IPS-20b (cell line): ENCODE results near the gene SLC6A20.
A peak's percentile ranks its signal among the peaks of the same experiment; 100 is the strongest.
"Not testable (repeated sequence)": the region's sequence is repeated elsewhere in the genome, so short reads cannot be mapped to it uniquely, and the experiment has no call there.

Experiments used
- H3K27ac ChIP-seq: one replicate; pipeline ENCODE4 v1.5.1; 2013; ENCODE audit warnings: low read length
- H3K27me3 ChIP-seq: 2 replicates; pipeline ENCODE4 v1.6.1; 2013; ENCODE audit warnings: mild to moderate bottlenecking, low read length, inconsistent platforms; ENCODE audit not compliant: insufficient read depth
- H3K36me3 ChIP-seq: 2 replicates; pipeline ENCODE4 v1.6.1; 2013; ENCODE audit warnings: low read depth, mild to moderate bottlenecking, inconsistent platforms, low read length, moderate library complexity; ENCODE audit not compliant: insufficient read depth
- H3K4me1 ChIP-seq: 2 replicates; pipeline ENCODE4 v1.6.1; 2013; ENCODE audit warnings: mild to moderate bottlenecking, control low read depth, inconsistent platforms, low read length, moderate library complexity; ENCODE audit not compliant: insufficient read depth
- H3K4me3 ChIP-seq: 2 replicates; pipeline ENCODE4 v1.5.1; 2013; ENCODE audit warnings: mild to moderate bottlenecking, low read length, inconsistent platforms
- H3K9ac ChIP-seq: 2 replicates; pipeline ENCODE4 v1.6.1; 2013; ENCODE audit warnings: low read depth, mild to moderate bottlenecking, inconsistent platforms, low read length, moderate library complexity
- H3K9me3 ChIP-seq: 2 replicates; pipeline ENCODE4 v1.6.1; 2013; ENCODE audit warnings: mild to moderate bottlenecking, low read depth, low read length, inconsistent platforms; ENCODE audit not compliant: insufficient read depth

SLC6A20 gene

GRCh38 chr3:45749880-45750279 lies 46.5 kb downstream of the SLC6A20 start:
- H3K9me3 ChIP-seq, result no peaks in the 10 kb centered on the region
- no peaks in the 10 kb centered on the region for H3K27me3 ChIP-seq
- no peak overlapping the region for H3K27ac ChIP-seq
- H3K9ac ChIP-seq, result no peak overlapping the region
- H3K36me3 ChIP-seq, result peaks cover 27% of the 10 kb centered on the region
- no peaks in the 10 kb centered on the region for H3K4me1 ChIP-seq
- H3K4me3 ChIP-seq, result no peak overlapping the region

DNA sequence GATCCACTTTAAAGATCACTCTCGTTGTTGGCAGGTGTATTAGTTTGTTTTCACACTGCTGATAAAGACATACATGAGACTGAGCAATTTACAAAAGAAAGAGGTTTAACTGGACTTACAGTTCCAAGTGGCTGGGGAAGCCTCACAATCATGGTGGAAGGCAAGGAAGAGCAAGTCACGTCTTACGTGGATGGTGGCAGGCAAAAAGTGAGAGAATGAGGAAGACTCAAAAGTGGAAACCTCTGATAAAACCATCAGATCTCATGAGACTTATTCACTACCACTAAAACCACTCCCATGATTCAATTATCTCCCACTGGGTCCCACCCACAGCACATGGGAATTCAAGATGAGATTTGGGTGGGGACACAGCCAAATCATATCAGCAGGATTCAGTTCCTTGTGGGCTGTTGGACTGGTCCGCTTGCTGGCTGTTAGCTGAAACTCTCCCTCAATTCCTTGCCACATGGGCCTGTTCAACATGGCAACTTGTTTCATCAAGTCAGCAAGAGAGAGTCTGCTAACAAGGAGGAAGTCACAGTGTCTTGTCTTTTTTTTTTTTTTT lies 47.2 kb downstream of the SLC6A20 start:
- not testable (repeated sequence) for H3K9ac ChIP-seq, H3K9me3 ChIP-seq, H3K4me3 ChIP-seq, H3K27ac ChIP-seq, H3K27me3 ChIP-seq, H3K4me1 ChIP-seq
- peaks cover 35% of the 10 kb centered on the region for H3K36me3 ChIP-seq

- no peaks in the 10 kb centered on the region for H3K4me1 ChIP-seq
- H3K27ac ChIP-seq, result no peak overlapping the region
- H3K4me3 ChIP-seq, result no peak overlapping the region
- H3K36me3 ChIP-seq, result peaks cover 45% of the 10 kb centered on the region
- no peaks in the 10 kb centered on the region for H3K27me3 ChIP-seq
- H3K9me3 ChIP-seq, result no peaks in the 10 kb centered on the region
- H3K9ac ChIP-seq, result no peak overlapping the region
Observed at GRCh38 chr3:45748068-45748467, 48.3 kb downstream of the SLC6A20 start.

GRCh38 chr3:45746777-45747622 lies 49.3 kb downstream of the SLC6A20 start:
- Histone ChIP-seq H3K36me3 (peaks cover 54% of the 10 kb centered on the region), H3K27me3 (no peaks in the 10 kb centered on the region), H3K9ac (no peak overlapping the region), H3K9me3 (no peaks in the 10 kb centered on the region), H3K27ac (no peak overlapping the region), H3K4me1 (peaks cover 3% of the 10 kb centered on the region; the same call in 1 of the 2 replicates), H3K4me3 (no peak overlapping the region)

DNA sequence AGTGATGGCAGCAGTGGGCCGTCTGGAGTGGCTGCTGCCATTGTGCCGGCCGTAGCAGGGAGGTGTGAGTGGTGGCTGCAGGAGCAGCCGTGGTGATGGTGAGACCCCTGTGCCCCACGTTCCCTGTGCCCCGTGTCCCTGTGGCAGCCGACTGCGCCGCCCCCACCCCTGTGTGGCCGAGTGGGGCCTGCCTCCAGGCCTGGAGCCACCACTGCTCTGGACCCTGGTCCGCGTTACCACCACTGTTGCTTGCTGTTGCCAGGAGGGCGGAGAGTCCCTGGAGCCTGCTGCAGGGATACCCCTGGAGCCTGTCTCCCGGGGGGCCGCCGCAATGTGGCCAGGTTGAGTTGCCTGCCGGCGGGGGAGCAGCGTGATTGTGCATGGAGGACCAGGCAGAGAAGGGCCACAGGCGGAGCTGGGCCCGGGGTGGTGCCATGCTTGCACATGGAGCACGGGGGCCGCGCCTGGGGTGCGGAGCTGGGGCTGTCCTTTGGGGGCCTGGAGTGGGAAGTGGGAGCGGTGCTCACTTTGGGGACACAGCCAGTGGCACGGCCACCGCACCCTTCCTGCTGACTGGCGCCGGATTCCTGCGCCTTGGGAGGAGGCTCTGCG lies 50.1 kb downstream of the SLC6A20 start:
- H3K9me3 ChIP-seq, result no peaks in the 10 kb centered on the region
- H3K9ac ChIP-seq, result no peak overlapping the region
- peaks cover 10% of the 10 kb centered on the region for H3K4me1 ChIP-seq
- H3K36me3 ChIP-seq, result peaks cover 60% of the 10 kb centered on the region
- no peak overlapping the region for H3K4me3 ChIP-seq
- H3K27me3 ChIP-seq, result no peaks in the 10 kb centered on the region
- H3K27ac ChIP-seq, result no peak overlapping the region

DNA sequence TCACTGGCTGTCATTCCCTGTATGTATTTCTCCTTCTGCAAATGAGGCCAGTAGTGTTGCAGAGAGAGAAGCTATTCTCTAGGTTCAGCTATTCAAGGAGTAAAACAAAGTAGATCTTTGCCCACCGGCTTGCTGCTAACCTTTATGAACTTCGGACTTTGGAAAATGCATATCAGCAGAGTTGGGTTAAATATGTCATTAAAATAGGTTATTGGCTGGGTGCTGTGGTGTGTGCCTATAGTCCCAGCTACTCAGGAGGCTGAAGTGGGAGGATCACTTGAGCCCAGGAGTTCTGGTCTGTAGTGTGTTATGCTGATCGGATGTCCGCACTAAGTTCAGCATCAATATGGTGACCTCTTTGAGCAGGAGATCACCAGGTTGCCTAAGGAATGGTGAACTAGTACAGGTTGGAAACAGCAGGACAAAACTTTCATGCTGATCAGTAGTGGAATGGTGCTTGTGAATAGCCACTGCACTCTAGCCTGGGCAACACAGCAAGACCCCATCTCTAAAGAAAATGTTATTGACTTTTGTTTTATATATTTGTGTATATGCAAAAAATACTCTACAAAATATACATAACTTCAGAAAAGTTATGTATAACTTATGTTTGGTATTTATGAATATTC lies 53.8 kb downstream of the SLC6A20 start:
- H3K36me3 ChIP-seq, result peaks cover 90% of the 10 kb centered on the region
- no peaks in the 10 kb centered on the region for H3K9me3 ChIP-seq
- peaks cover 36% of the 10 kb centered on the region for H3K4me1 ChIP-seq
- H3K27ac ChIP-seq, result no peak overlapping the region
- H3K27me3 ChIP-seq, result no peaks in the 10 kb centered on the region
- H3K9ac ChIP-seq, result no peak overlapping the region
- no peak overlapping the region for H3K4me3 ChIP-seq

- H3K4me1 ChIP-seq, result peaks cover 41% of the 10 kb centered on the region
- no peaks in the 10 kb centered on the region for H3K9me3 ChIP-seq
- no peak overlapping the region for H3K4me3 ChIP-seq
- peaks cover 90% of the 10 kb centered on the region for H3K36me3 ChIP-seq
- no peaks in the 10 kb centered on the region for H3K27me3 ChIP-seq
- no peak overlapping the region for H3K27ac ChIP-seq
- no peak overlapping the region for H3K9ac ChIP-seq
Observed at GRCh38 chr3:45741742-45742460, 54.4 kb downstream of the SLC6A20 start.

DNA sequence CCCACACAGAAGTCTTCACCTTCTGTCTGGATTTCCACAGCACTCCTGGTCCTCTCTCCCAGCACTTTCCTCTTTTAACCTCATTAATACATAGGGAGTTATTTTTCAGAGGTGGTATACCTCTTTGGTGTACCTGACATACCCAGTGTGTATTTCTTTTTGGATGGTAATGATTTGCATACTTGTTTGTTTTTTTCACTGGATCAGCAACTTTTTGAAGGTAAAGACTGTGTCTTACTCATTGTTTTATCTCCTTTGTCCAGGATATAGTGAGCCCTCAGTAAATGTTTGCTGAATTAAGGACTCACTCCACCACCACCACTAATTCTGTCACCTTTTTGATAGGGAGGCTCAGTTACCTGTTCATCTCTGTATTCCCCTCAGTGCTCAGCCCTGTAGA lies 55.1 kb downstream of the SLC6A20 start:
- H3K27ac ChIP-seq, result peak overlapping the region; percentile 25
- H3K36me3 ChIP-seq, result peaks cover 95% of the 10 kb centered on the region
- peak overlapping the region; percentile 2; the same call in 1 of the 2 replicates for H3K9ac ChIP-seq
- H3K27me3 ChIP-seq, result no peaks in the 10 kb centered on the region
- H3K4me1 ChIP-seq, result peaks cover 42% of the 10 kb centered on the region
- H3K4me3 ChIP-seq, result no peak overlapping the region
- no peaks in the 10 kb centered on the region for H3K9me3 ChIP-seq

- peaks cover 42% of the 10 kb centered on the region for H3K4me1 ChIP-seq
- H3K36me3 ChIP-seq, result peaks cover 96% of the 10 kb centered on the region
- H3K27ac ChIP-seq, result peak overlapping the region; percentile 21
- no peaks in the 10 kb centered on the region for H3K27me3 ChIP-seq
- peak overlapping the region; percentile 17; the same call in 1 of the 2 replicates for H3K4me3 ChIP-seq
- H3K9me3 ChIP-seq, result no peaks in the 10 kb centered on the region
- 0 out of 2 replicates have a peak overlapping the region, but pooled peaks have one; percentile 2 for H3K9ac ChIP-seq
Observed at GRCh38 chr3:45739991-45740390, 56.3 kb downstream of the SLC6A20 start.

DNA sequence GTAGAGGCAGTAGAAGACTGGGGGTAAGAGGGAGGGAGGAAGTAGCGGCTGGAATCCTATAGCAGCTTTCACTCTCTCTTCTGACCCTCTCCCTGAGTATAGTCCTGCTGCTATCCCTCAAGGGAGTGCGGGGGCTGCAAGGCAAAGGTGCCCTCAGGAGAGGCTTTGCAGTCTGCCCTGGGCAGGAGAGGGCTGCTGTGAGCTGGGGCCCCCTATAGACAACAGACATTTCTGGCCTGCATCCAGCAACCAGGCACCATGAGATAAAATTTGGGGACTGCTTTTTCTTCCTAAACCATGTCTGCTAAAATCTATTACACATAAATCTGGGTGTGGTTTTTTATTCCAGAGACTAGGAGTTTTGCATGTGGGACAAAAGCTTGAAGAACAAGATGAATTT lies 59.1 kb downstream of the SLC6A20 start:
- Histone ChIP-seq H3K27me3 (no peaks in the 10 kb centered on the region), H3K27ac (no peak overlapping the region), H3K9me3 (no peaks in the 10 kb centered on the region), H3K9ac (no peak overlapping the region), H3K4me3 (no peak overlapping the region), H3K4me1 (peaks cover 41% of the 10 kb centered on the region), H3K36me3 (peaks cover 96% of the 10 kb centered on the region)

DNA sequence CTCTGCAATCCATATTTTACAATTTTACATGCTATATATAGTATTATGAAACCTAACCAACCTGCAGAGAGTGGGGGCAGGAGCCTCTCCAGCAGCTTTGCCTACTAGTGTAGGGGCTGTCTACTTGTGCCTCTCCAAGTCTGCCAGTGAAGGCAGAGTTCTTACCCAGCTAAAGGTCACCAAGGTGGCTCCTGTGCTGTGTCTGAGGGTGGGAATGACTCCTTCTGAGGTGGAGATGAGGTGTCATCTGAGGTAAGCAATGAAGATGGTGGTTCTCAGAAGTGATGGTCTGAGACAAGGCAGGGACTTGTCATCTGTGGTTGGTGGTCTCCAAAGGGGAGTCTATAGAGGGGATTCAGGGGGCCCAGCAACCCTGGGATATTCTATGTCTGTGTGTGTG lies 59.6 kb downstream of the SLC6A20 start:
- Histone ChIP-seq H3K4me1 (peaks cover 35% of the 10 kb centered on the region), H3K27me3 (no peaks in the 10 kb centered on the region), H3K27ac (no peak overlapping the region), H3K36me3 (peaks cover 96% of the 10 kb centered on the region), H3K9ac (no peak overlapping the region), H3K9me3 (no peaks in the 10 kb centered on the region), H3K4me3 (no peak overlapping the region)
